NCI-H2081 treated with DMSO at 0.1 percent for 48 hours (cell line): ENCODE results near the gene RAB3GAP2.
"Not testable (repeated sequence)": the region's sequence is repeated elsewhere in the genome, so short reads cannot be mapped to it uniquely, and the experiment has no call there.

Experiments
- DNase-seq: peaks from one replicate; lab custom pipeline; 2025; lab: John Stamatoyannopoulos, UW

Gene RAB3GAP2

GRCh38 chr1:220203816-220204215 lies 68.4 kb downstream of the RAB3GAP2 start:
- DNase-seq: no peak

GRCh38 chr1:220198186-220199005 lies 73.9 kb downstream of the RAB3GAP2 start:
- no peak for DNase-seq

- no peak for DNase-seq
Observed at GRCh38 chr1:220195701-220196100, 76.6 kb downstream of the RAB3GAP2 start.

- peak; percentile 11 for DNase-seq
Observed at GRCh38 chr1:220189750-220190347, 82.4 kb downstream of the RAB3GAP2 start.

GRCh38 chr1:220188538-220188937 lies 83.7 kb downstream of the RAB3GAP2 start:
- DNase-seq: no peak

GRCh38 chr1:220186752-220187151 lies 85.5 kb downstream of the RAB3GAP2 start:
- no peak for DNase-seq

GRCh38 chr1:220184506-220184905 lies 87.7 kb downstream of the RAB3GAP2 start:
- DNase-seq: no peak

GRCh38 chr1:220182656-220183055 lies 89.6 kb downstream of the RAB3GAP2 start:
- no peak for DNase-seq

GRCh38 chr1:220182111-220182510 lies 90.1 kb downstream of the RAB3GAP2 start:
- no peak for DNase-seq

- DNase-seq: no peak
Observed at GRCh38 chr1:220176540-220176939, 95.7 kb downstream of the RAB3GAP2 start.

GRCh38 chr1:220170836-220171526 lies 101.3 kb downstream of the RAB3GAP2 start:
- DNase-seq: no peak

GRCh38 chr1:220169887-220170286 lies 102.4 kb downstream of the RAB3GAP2 start:
- DNase-seq: not testable (repeated sequence)

- DNase-seq: no peak
Observed at GRCh38 chr1:220166853-220167252, 105.4 kb downstream of the RAB3GAP2 start.

GRCh38 chr1:220164517-220164916 lies 107.7 kb downstream of the RAB3GAP2 start:
- DNase-seq: no peak

- DNase-seq: no peak
Observed at GRCh38 chr1:220164116-220164515, 108.1 kb downstream of the RAB3GAP2 start.

- DNase-seq: no peak
Observed at GRCh38 chr1:220160027-220160426, 112.2 kb downstream of the RAB3GAP2 start.

- no peak for DNase-seq
Observed at GRCh38 chr1:220159041-220159440, 113.2 kb downstream of the RAB3GAP2 start.

GRCh38 chr1:220158530-220158929 lies 113.7 kb downstream of the RAB3GAP2 start:
- DNase-seq: not testable (repeated sequence)

GRCh38 chr1:220157738-220158137 lies 114.5 kb downstream of the RAB3GAP2 start:
- DNase-seq: no peak

GRCh38 chr1:220156620-220157146 lies 115.6 kb downstream of the RAB3GAP2 start:
- DNase-seq: no peak

GRCh38 chr1:220153147-220153546 lies 119.1 kb downstream of the RAB3GAP2 start:
- no peak for DNase-seq

GRCh38 chr1:220151454-220151853 lies 120.8 kb downstream of the RAB3GAP2 start:
- no peak for DNase-seq

- DNase-seq: no peak
Observed at GRCh38 chr1:220149742-220150141, 122.5 kb downstream of the RAB3GAP2 start.
